EL (cell line): ENCODE data around the gene HEPN1.

Source experiments
- DNase-seq: peaks from one replicate; pipeline ENCODE4 v3.0.0-alpha.2; 2016

The HEPN1 gene

DNA sequence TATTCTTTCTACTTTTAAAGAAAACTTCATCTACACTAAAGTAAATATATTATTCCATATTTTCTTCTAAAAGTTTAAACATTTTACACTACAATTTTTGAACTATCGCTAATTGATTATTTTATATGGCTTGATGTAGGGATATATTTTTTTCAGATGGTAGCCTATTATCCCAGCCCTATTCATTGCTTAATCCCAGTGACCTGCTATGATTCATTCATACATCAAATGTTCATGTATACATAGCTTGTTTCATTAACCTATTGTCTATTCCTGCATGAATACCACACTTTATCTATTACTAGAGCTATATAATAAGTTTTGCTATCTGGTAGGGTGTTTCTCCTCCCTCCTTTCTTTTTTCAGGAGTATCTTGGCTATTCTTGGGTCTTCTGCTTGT, 16.4 kb upstream of the HEPN1 start:
- DNase-seq = no peak

DNA sequence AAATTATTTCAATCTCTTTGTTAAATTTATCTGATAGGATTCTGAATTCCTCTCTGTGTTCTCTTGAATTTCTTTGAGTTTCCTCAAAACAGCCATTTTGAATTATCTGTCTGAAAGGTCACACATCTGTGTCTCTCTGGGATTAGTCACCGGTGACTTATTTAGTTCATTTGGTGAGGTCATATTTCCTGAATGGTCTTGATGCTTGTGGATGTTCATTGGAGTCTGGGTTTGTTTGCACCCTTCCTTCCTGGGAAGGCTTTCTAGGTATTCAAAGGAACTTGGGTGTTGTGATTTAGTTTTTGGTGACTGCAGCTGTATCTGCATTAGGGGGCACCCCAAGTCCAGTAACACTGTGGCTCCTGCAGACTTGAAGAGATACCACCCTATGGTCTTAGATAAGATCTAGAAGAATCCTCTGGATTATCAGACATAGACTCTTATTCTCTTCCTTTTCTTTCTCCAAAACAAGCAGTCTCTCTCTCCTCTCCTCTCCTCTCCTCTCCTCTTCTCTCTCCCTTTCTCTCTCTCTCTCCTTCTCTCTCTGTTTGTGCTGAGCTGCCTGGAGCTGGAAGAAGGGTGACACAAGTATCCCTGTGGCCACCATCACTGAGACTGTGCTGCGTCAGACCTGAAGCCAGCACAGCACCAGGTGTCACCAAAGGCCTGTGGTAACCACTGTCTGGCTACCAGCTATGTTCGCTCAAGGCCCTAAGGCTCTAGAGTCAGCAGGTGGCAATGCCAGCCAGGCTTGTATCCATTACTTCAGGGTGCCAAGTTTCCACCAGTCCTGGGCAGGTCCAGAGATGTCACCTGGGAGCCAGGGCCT, 3.3 kb upstream of the HEPN1 start:
- peak; percentile 69 for DNase-seq

DNA sequence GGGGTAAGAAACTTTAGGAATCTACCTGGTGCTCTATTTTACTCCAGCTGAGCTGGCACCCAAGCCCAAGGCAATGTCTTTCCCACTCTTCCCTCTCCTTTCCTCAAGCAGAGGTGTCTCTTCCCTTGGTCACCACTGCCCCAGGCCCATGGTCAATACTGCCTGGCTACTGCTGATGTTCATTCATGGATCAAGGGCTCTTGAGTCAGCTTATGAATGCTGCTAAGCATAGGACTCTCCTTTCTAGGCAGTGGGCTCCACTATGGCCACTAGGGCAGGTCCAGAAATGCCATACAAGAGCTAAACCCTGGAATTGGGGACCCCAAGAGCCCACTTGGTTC, 2.7 kb upstream of the HEPN1 start:
- no peak for DNase-seq

DNA sequence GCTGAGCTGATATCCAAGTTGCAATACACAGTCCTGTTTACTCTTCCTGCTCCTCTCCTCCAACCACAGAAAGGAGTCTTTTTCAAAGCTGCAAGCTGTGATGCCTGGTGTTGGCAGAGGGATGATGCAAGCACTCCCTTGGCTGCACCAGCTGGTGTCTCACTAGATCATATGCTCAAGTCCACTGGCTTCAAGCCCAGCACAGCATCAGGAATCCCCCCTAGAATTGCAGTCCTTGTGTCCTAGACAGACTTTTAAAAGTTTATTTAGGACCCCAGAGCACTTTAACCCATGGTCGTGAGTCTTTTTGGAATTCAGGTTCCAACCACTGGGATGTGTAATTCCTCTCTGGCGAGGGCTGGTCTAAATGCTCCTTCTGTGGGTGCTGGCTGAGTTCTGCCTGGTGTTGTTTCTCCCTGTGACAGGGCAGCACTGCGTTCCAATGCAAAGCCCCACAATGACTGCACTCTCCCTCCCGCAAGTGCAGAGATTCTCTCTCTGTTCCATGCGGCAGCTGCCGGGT, 1.9 kb upstream of the HEPN1 start:
- peak; percentile 36 for DNase-seq

DNA sequence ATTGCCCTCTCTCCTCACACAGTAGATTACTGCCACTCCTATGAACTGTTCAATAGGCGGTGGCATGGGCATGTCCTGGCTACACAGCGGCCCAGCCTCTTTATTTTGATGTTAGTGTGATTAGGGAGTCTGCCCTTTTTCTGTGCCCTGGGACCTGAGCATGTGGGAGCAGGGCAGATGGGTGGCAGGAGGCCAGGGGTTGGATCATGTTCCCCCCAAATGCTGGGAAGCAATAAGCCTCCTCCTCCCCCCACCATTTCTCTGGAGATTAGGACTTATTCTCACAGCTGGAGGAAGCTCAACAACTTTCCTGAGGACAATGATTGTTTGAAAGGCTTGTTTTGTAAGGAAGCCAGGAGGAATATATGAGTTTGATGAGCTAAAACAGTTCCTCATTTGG, 848 bp downstream of the HEPN1 start:
- no peak for DNase-seq

DNA sequence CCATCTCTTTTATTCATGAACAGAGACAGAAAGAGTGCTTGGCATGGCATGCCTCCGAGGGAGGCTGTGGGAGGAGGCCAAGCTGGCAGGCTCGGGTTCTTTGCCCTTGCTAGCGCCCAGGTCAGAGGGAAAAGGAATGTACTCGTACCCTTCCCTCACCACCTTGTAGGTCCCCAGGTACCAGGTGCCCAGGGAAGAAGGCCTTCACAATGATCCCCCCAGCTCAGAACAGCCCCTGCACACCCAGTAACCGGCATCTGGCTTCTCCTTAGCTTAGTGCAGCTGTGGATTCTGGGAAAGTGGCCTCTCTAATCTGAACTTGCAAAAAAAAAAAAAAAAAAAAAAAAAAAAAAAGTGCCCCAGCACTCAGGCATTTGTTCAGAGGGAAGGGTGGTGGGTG, 1.3 kb downstream of the HEPN1 start:
- DNase-seq = no peak

DNA sequence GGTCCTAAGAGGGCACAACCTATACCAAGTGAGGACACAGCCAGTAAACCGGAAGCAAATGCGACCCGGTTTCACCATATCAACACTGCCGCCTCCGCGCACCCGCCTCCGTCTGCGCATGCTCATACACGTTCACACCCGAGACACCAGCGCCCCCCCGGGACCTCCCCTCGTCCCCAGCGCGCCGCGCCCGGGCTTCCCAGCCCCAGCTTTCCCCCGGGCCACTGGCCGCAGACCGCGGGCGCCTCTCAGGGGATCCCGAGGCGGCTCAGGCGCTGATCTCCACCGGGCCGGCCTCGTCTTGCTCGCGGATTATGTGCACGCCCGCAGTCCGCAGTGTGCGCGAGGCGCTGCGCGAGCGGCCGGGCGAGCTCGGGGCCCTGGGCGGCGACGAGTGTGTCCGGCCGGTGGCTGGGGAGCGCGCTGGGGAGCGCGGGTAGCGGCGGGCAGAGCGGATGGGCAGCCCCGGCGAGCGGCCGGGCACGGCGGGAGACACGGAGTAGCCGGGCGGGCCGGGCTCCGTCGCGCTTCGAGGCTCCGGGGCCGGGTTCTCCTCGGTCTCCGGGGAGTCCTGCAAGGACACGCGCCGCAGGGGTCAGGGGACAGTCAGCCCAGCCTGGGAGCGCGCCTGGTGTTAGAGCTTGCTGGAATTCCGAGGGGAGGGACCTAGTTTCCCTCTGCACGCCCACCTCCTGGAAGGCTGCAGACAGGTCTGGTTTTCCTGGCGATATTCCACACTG, 2.0 kb downstream of the HEPN1 start:
- DNase-seq = peak; percentile 74

DNA sequence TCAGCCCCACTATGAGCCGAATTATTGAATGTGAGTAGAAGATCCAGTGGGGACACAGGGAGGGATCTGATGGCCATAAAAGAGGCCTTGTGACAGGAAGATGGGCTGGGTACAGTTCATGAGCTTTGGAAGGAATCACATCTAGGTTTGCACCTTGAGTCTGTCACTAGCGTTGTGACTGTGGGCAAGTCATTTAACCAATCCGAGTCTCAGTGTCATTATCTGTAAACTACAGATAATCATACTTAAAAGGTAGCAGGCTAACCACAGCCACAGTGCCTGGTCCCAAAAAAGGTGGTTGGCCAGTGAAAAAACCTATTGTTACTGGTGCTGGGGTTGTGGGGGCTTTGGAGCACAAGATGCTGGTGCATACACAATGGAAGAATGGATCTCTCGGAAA, 3.8 kb downstream of the HEPN1 start:
- no peak for DNase-seq

DNA sequence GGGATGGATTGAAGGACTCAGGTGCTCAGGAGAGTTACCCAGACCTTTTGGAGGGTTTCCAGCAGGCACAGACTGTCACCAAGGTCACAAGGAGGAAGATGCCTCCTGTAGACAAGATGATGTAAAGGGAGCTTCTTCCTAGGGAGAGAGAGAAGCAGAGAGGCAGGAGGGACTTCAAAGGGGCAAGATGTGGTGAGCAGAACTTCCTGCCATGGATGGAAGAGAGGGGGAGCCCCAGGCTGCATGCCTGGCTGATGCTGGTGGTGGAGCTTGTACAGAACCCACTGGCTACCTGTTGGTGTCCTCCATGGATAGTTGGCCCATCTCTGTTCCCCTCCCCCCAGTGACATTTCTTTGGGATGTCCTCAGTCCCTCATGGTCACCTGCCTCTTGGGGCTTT, 4.2 kb downstream of the HEPN1 start:
- no peak for DNase-seq

DNA sequence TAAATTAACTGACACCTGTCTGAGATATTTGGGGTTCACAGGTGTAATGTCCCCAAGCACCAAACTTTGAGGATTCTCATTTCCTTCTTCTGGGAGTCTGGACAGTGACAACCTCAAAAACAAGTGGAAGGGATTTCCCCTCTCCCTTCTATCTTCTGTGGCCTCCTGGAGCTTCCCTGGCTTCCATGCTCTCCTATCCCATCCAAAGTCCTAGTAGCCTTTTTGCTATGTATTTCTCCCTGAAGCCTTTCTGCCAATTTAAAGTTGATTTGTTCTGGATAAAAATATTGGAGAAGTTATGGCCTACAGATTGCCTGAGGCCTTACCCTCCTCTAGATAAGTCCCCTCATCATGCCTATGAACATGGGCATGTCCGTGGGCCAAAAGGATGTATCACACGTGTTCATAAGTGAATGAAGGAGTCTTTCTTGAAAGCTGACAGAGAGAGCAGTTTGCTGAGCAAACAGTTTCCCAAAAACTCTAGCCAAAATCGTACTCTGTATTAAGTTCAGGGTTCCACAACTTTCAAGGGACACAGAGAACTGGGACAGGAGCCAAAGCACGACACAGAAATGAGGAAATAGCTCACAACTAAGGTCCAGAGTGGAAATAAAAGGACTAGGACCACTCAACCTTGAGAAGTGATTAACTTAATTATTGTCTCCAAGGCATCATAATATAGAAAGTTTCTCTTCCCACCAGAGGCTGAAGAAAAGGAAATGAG, 10.1 kb downstream of the HEPN1 start:
- no peak for DNase-seq

DNA sequence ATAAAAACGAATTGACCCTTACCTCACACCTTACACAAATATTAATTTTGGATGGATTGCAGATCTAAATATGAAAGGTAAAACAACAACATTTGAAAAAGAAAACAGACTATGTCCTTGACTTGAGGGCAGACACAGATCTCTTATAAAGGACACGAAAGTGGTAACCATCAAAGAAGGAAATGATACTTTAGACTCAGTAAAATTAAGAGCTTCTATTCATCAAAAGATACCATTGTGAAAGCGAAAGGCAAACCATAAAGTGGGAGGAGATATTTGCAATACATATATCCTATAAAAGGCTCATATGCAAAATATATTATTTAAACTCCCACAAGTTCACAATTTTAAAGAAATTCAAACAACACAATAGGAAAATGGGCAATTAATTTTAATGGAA, 11.7 kb downstream of the HEPN1 start:
- no peak for DNase-seq

DNA sequence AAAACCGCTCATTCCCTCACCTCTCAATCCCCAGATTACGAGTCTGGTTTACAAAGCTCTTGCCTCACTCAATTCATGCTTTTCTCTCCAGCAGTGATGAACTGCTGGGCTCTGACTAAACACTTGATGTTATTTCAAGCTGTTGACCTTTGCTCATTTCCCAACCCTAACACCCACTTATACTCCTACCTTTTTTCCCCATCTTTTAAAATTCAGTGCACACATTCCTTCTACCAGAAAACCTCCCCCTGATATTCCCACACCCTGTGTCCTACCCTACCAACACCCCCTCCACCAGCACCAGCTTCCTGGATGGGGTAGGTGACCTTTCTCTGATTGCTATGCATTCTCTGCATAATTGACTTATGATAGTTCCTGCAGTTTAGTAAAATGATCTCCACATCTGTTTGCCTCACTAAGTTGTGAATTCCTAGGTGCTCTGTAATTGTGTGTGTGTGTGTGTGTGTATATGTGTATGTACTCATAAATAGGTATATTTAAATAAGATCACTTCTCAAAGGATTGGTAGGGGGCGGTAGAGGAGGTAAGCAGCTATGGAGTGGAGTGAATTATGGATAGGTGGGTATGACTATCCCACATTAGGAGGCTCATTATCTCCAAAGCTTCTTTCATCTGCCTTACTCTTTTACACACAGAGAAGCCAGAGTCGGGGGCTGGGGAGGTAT, 16.0 kb downstream of the HEPN1 start:
- DNase-seq = peak; percentile 92

DNA sequence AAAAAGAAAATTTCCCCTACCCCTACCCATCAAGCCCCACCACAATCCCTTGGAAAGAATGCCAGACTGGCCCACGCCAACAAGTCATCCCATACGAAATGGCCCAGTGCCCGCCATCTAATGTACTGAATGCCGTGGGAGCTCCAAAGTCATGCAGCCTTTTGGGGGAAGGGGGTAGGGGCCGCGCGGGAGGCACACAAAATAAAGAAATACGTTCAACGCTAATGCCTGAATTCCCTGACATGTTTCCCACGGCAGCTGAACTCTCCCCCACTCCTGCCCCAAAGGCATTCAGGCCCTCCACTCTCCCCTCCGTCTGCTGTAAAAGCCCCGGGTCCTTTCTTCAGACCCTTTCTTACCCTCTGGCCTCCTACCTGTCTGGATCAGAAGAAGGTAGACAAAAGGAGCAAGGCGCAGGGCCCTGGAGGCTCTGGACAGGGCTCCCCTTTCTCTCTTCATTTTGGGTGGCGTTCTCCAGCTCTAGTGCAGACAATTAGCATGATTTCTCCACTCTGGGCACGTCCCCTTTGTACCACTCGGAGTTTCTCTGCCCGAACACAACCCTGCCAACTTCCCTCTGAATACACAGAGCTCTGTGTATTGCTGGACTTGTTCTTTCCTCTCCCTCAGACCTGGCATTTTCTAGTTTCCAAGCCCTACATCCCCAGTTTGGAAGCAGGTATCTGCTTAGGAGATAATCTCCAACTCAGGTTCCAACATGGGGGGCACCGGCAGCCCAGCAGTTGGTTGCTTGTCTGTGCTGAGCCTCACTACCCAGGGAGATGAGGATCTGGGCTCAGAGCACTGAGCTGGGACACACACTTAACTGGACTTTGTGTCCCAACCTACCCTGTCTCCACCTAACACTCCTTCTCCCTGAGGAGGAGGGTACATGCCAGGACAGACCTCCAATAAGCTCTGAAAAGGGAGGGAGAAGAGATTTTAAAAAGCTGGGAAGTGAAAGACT, 16.8 kb downstream of the HEPN1 start, which contains the start of gene HEPACAM:
HEPACAM (minus strand) TSS at position 500 of the 967 bp plus-strand sequence; CDS start at position 459, 41 bp downstream.
- no peak for DNase-seq

DNA sequence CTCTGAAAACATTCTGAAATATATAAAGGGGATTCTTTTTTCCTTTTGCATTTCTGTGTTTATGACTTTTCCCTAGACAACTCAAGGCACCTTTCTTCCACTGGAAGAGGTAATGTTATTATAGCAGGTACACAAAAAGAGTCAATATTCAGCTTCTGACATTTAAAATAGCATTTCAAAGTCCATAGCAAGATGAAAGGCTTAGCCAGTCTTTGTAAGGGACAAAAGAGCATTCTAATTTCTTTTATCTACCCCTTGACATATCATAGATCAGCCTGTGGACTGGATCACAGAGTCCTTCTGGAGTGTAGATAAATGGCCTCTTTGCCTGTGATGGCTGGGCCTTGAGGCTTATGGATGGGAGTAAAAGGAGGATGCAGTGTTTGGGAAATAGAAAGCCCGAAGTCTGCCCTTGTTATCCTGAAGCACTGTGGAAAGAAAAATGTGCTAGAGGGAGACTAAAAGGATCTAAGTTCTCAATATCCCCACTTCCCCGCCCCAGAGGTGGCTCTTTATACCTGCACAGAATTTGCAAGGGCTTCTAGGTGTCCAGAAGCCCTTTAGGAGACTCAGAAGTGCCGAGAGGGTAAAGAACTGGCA, 18.4 kb downstream of the HEPN1 start:
- no peak for DNase-seq

DNA sequence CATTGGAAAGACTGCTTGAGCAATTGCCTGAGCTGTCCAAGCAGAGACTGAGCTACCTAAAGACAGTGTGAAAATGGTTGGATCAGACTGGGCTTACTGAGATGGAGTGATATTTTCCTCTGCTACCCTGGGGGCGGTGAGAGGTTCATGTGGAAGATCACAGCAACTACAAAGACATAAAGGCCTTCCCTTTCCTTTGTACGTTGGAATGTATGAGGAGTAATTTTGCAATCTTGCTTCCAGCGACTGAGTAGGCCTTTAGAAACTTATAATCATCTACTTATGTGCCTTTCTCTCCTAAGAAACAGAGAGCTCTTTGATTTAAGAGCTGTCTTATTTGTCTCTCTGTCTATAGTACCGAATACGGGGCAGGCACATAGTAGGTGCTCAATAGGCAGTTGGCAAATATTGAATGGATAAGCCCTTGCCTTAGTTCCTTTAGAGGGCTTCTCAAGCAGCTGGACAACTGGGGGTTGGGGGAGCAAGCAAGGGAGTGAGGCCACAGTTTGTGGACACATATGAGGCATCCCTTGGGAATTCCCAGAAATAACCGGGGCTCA, 19.2 kb downstream of the HEPN1 start:
- DNase-seq = peak; percentile 29

DNA sequence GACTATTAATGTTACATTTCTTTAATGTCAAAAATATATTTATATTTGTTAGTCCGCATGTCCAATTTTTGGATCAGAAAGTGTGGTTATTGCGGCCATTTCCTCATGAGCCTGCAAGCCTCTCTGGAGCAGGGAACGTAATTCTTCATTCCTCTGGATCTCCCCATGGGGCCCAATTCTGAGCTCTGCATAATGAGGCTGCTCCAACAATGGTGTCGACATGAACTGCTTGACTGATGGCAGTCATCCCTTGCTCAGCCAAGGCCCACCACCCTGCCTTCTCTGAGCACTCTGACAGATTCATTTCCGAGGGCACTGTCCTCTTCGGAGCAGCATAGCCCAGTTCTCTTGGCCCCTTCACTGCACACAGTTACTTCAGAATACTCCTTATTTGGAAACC, 19.9 kb downstream of the HEPN1 start:
- no peak for DNase-seq

DNA sequence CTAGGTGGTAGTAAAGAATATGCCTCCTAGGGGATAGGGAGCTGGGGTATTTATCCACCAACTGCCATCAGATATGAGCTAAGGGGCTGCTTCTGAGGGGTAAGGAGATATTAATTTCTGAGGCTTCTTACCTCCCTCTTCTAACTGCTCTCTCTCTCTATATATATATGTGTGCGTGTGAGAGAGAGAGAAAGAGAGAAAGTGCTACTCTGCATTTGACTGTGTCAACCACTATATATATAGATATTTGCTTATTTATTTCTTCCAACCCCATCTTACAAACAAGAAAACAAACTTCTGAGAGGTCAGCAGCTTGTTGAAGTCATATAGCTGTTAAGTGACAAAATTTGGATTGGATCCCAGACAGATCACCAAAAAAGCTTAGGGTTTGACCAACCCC, 22.7 kb downstream of the HEPN1 start:
- no peak for DNase-seq

DNA sequence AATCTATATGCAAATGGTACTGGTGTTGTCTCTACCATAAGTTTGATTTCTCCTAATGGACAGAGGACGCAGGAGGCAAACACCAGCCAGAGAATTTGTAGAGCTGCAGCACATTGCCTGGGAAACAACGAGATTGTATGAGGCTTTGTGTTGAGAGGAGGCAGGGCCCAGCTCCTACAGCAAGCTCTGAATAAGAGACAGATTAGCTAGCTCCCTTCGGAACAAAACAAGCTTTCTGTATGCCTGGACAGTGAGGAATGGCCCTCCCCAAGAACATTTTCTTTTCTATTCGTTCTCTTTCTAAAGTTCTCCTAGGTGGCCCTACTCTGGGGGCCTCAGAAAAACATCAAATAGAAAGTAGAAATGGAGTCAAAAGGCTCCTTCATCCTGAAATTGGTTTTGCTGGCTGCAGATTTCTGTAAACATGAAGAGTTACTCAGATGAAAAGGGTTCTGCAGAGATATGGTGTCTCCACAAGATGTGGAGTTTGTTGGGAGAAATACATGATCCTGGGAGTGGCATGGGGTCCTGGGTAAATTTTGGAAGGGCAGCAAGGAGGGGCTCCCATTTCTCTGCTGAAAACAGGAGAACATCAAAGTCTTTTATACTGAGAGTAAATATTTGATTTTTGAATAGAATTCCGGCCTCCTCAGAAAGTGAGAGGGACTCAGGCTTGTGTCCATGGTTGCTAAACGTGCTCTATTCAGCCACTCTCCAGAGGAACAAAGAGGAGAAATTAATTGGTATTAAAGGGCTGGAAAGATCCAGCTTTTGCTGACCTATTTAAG, 23.6 kb downstream of the HEPN1 start:
- DNase-seq = no peak

DNA sequence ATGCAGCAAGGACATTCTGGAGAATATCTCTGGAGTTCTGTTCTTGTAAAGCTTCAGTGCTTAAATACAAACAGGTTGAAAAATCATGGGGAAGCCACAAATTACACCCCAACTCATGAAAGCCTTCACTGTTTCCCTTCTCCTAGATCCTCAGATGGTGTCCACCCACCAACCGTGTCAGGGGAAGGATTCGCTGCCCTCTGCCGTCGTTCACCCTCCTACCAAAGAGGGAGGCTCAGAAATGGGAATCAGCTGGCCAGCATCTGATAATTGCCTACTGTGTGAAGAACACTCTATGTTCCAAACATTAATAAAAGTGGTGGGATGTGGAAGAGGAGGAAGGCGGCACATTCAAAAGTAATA, 24.2 kb downstream of the HEPN1 start:
- no peak for DNase-seq

DNA sequence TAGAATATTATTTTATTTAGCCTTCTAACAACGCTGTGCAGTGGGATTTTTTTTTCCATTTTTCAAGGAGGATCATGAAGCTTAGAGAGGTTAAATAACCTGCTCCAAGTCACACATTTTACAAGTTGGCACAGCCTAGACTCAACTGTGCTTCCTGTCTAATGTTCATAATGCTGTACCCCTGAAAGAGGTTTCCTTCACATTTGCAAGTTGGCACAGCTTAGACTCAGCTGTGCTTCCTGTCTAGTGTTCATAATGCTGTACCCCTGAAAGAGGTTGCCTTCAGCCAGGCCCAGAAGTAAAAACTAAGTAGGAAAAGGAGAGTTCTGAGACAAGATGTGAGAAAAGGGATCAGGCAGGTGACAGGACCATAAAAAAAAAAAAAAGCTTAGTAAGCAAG, 24.7 kb downstream of the HEPN1 start:
- no peak for DNase-seq
